Activated CD8-positive, alpha-beta memory T cell treated with anti-CD3 and anti-CD28 coated beads, Interleukin-2, amount 10 ng/mL, durations not matched to agents 7 days and 5 days (primary cell): Measurements from ENCODE around the gene FDCSP. TPM values are rescaled to one million over a fixed set of nuclear protein-coding genes. Genes with fewer than 3 reads are reported as not detected.
"Not testable (repeated sequence)": the region's sequence is repeated elsewhere in the genome, so short reads cannot be mapped to it uniquely, and the experiment has no call there.

ENCODE experiments used
- ATAC-seq: fragments of 150-1000 bp; cut with Tn5 transposase; one replicate; pipeline ENCODE4 v1.10.0; 2021; ENCODE audit warnings: moderate library complexity
- CTCF ChIA-PET: fragments of 350-600 bp; sonication (Branson Sonifier 250); formaldehyde crosslinking; loops from one replicate; lab custom pipeline; 2021; ENCODE audit warnings: antibody characterized with exemption; lab: Charles Lee
- DNase-seq: peaks from one replicate; pipeline ENCODE4 v3.0.0-alpha.2; 2020
- H3K27ac Mint-ChIP-seq: one replicate; pipeline ENCODE4 v1.8.0; 2021; ENCODE audit warnings: mild to moderate bottlenecking, mixed read lengths
- H3K27me3 Mint-ChIP-seq: one replicate; pipeline ENCODE4 v1.8.0; 2021; ENCODE audit warnings: mixed read lengths
- H3K36me3 Mint-ChIP-seq: one replicate; pipeline ENCODE4 v1.8.0; 2021; ENCODE audit warnings: mild to moderate bottlenecking, mixed read lengths
- H3K4me1 Mint-ChIP-seq: one replicate; pipeline ENCODE4 v1.8.0; 2021; ENCODE audit warnings: mixed read lengths
- H3K4me3 Mint-ChIP-seq: one replicate; pipeline ENCODE4 v1.8.0; 2021; ENCODE audit warnings: mild to moderate bottlenecking, moderate library complexity, mixed read lengths
- H3K9me3 Mint-ChIP-seq: one replicate; pipeline ENCODE4 v1.8.0; 2022; ENCODE audit warnings: low read depth, mixed read lengths
- total RNA-seq, 2 experiments: library from RNA; stranded (reverse); gene quantifications; one replicate each; pipeline ENCODE4 v1.2.3, GENCODE V29; 2021

Gene FDCSP
- total RNA-seq, 2 experiments from 2014 or later: not detected

- Mint-ChIP-seq H3K36me3 (no peaks in the 10 kb centered on the region), H3K4me3 (no peak overlapping the region), H3K4me1 (no peaks in the 10 kb centered on the region), H3K9me3 (no peaks in the 10 kb centered on the region), H3K27ac (no peak overlapping the region), H3K27me3 (no peaks in the 10 kb centered on the region)
- ATAC-seq: no peak
- DNase-seq: no peak
- CTCF ChIA-PET: no interaction called here
Measured at GRCh38 chr4:70197842-70198241, 28.1 kb upstream of the FDCSP start.

GRCh38 chr4:70203601-70204000 is 22.3 kb upstream of the FDCSP start:
- no peak overlapping the region for H3K27ac Mint-ChIP-seq
- CTCF ChIA-PET: no interaction called here
- no peaks in the 10 kb centered on the region for H3K4me1 Mint-ChIP-seq
- ATAC-seq: no peak
- H3K4me3 Mint-ChIP-seq: no peak overlapping the region
- no peaks in the 10 kb centered on the region for H3K36me3 Mint-ChIP-seq
- no peaks in the 10 kb centered on the region for H3K27me3 Mint-ChIP-seq
- DNase-seq: no peak
- H3K9me3 Mint-ChIP-seq: peaks cover 2% of the 10 kb centered on the region

GRCh38 chr4:70212752-70213151 is 13.2 kb upstream of the FDCSP start:
- CTCF ChIA-PET, H3K27me3 Mint-ChIP-seq, H3K9me3 Mint-ChIP-seq, H3K36me3 Mint-ChIP-seq, H3K27ac Mint-ChIP-seq, DNase-seq, H3K4me1 Mint-ChIP-seq, ATAC-seq, H3K4me3 Mint-ChIP-seq: not testable (repeated sequence)

- H3K27ac Mint-ChIP-seq, H3K4me1 Mint-ChIP-seq, DNase-seq, H3K4me3 Mint-ChIP-seq, CTCF ChIA-PET, H3K36me3 Mint-ChIP-seq, ATAC-seq, H3K9me3 Mint-ChIP-seq, H3K27me3 Mint-ChIP-seq: not testable (repeated sequence)
Measured at GRCh38 chr4:70216109-70216508, 9.8 kb upstream of the FDCSP start.

DNA sequence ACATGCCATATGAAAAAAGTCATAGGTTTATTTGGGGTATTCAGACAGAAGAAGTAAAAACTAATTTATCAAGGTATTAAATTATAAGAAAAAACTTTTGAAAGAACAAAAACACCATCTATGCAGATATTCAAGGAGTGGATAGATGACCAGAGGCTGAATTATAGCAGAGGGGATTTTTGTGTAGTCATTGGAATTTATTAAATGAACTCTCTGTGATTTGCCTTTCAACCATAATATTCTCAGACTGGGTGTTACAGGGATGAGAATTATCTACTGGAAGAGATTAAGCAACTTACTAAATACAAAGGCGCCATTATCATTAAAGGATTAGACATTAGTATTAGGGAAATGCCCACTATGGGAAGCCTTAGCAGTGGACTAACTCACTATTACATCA is 9.4 kb upstream of the FDCSP start:
- H3K27me3 Mint-ChIP-seq, CTCF ChIA-PET: not testable (repeated sequence)

DNA sequence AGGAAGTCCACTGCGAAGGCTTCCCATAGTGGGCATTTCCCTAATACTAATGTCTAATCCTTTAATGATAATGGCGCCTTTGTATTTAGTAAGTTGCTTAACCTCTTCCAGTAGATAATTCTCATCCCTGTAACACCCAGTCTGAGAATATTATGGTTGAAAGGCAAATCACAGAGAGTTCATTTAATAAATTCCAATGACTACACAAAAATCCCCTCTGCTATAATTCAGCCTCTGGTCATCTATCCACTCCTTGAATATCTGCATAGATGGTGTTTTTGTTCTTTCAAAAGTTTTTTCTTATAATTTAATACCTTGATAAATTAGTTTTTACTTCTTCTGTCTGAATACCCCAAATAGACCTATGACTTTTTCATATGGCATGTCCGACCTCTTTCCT is 4.5 kb upstream of the FDCSP start:
- ATAC-seq, H3K4me3 Mint-ChIP-seq, H3K9me3 Mint-ChIP-seq, H3K36me3 Mint-ChIP-seq, H3K27me3 Mint-ChIP-seq, CTCF ChIA-PET, H3K27ac Mint-ChIP-seq, H3K4me1 Mint-ChIP-seq, DNase-seq: not testable (repeated sequence)

More for the DNA sequence above, 9.4 kb upstream of the FDCSP start:
- not testable (repeated sequence) for H3K27ac Mint-ChIP-seq, H3K36me3 Mint-ChIP-seq, H3K9me3 Mint-ChIP-seq, ATAC-seq, DNase-seq, H3K4me1 Mint-ChIP-seq, H3K4me3 Mint-ChIP-seq

DNA sequence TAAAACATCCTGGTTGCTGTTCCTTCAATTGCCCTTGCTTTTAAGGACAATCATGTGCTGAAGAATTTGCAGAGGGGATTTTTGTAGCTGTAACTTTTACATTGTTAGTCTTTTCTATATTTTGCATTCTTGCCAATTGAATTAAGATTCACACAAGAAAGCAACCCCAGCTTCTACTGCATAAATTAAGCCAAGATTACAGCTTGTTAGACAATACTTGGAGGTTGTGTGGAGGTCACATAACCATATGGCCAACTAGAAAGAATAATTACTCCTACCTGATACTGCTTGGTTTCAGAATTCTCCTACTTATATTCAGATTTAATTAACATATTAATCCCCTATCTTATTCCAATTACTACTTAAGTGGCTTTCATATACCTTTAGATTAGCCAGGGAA is 4.1 kb upstream of the FDCSP start:
- H3K4me3 Mint-ChIP-seq, H3K27me3 Mint-ChIP-seq, H3K27ac Mint-ChIP-seq, DNase-seq, ATAC-seq, H3K9me3 Mint-ChIP-seq, CTCF ChIA-PET, H3K36me3 Mint-ChIP-seq, H3K4me1 Mint-ChIP-seq: not testable (repeated sequence)

- Mint-ChIP-seq H3K4me3 (no peak overlapping the region), H3K27me3 (no peaks in the 10 kb centered on the region), H3K36me3 (no peaks in the 10 kb centered on the region), H3K9me3 (no peaks in the 10 kb centered on the region), H3K4me1 (no peaks in the 10 kb centered on the region), H3K27ac (no peak overlapping the region)
- CTCF ChIA-PET: no interaction called here
- ATAC-seq: no peak
- no peak for DNase-seq
Measured at GRCh38 chr4:70236125-70236524, 10.2 kb downstream of the FDCSP start.

DNA sequence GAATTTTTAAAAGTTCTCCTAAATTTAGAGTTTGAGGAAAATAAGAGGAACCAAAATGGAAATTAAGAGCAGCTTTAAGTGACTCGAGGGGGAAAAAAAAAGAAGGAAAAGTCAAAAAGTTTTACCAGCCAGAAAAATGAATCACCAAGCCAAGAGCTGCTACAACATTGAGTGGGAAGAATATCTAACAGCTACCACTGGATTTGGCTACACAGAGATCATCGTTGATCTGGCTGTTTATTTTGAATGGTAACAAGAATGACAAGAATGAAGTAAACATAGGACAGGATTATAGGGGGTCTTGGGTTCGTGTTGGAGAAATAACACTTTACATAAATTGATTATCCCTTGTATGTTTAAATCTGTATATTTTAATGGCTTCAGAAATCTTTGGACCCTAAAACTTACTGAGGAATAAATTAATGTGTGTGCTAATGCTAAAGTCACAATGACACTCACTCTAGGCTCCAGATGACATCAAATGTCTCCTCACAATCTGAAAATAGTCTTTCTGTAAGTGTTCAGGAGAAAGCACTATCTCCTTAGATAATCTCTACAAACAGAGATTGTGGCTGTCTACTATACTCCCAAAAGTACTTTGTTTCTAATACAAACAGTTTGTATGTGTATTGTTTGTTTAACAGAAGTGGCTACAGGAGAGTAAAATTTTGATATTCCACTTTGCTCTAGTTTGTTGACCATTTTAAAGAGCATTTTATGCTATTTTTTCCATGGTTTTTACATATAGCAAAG is 13.4 kb downstream of the FDCSP start:
- ATAC-seq: no peak
- Mint-ChIP-seq H3K27me3 (no peaks in the 10 kb centered on the region), H3K4me1 (no peaks in the 10 kb centered on the region), H3K9me3 (no peaks in the 10 kb centered on the region), H3K36me3 (no peaks in the 10 kb centered on the region), H3K27ac (no peak overlapping the region), H3K4me3 (no peak overlapping the region)
- no peak for DNase-seq
- CTCF ChIA-PET: no interaction called here

- Mint-ChIP-seq H3K27ac (no peak overlapping the region), H3K4me3 (no peak overlapping the region), H3K4me1 (no peaks in the 10 kb centered on the region), H3K36me3 (no peaks in the 10 kb centered on the region), H3K9me3 (no peaks in the 10 kb centered on the region), H3K27me3 (no peaks in the 10 kb centered on the region)
- DNase-seq: no peak
- CTCF ChIA-PET: no interaction called here
- ATAC-seq: no peak
Measured at GRCh38 chr4:70239884-70240591, 14.1 kb downstream of the FDCSP start.

DNA sequence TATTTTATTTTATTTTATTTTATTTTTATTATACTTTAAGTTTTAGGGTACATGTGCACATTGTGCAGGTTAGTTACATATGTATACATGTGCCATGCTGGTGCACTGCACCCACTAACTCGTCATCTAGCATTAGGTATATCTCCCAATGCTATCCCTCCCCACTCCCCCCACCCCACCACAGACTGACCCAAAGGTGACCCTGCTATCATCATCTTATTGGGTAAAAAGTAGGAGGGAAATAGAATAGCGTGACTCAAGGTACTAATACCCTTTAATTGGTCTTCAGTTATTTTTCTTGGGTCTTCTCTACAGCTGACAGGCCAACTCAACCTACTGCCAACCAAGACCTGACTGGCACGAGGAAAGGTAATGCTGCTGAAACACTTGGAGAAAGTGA is 16.4 kb downstream of the FDCSP start, which contains the start of gene CSN3:
Gene CSN3 (plus strand): TSS at position 301 of the 400 bp plus-strand sequence. CDS start 2,223 bp downstream, outside the sequence.
- CTCF ChIA-PET, ATAC-seq, H3K36me3 Mint-ChIP-seq, H3K4me1 Mint-ChIP-seq, H3K4me3 Mint-ChIP-seq, H3K9me3 Mint-ChIP-seq, DNase-seq, H3K27me3 Mint-ChIP-seq, H3K27ac Mint-ChIP-seq: not testable (repeated sequence)

- Mint-ChIP-seq H3K27me3 (no peaks in the 10 kb centered on the region), H3K36me3 (no peaks in the 10 kb centered on the region), H3K9me3 (no peaks in the 10 kb centered on the region), H3K4me3 (no peak overlapping the region), H3K27ac (no peak overlapping the region), H3K4me1 (no peaks in the 10 kb centered on the region)
- CTCF ChIA-PET: no interaction called here
- ATAC-seq: no peak
- no peak for DNase-seq
Measured at GRCh38 chr4:70243091-70243490, 17.2 kb downstream of the FDCSP start.

GRCh38 chr4:70251250-70251944 is 25.5 kb downstream of the FDCSP start:
- CTCF ChIA-PET: no interaction called here
- Mint-ChIP-seq H3K36me3 (no peaks in the 10 kb centered on the region), H3K4me3 (no peak overlapping the region), H3K27me3 (no peaks in the 10 kb centered on the region), H3K27ac (no peak overlapping the region), H3K9me3 (no peaks in the 10 kb centered on the region), H3K4me1 (no peaks in the 10 kb centered on the region)
- ATAC-seq (no peak), DNase-seq (no peak)

- Mint-ChIP-seq H3K9me3 (no peaks in the 10 kb centered on the region), H3K27me3 (no peaks in the 10 kb centered on the region)
- CTCF ChIA-PET: no interaction called here
Measured at GRCh38 chr4:70251945-70252277, 26.0 kb downstream of the FDCSP start.

More at GRCh38 chr4:70251945-70252277, 26.0 kb downstream of the FDCSP start:
- Mint-ChIP-seq H3K36me3 (no peaks in the 10 kb centered on the region), H3K27ac (no peak overlapping the region), H3K4me1 (no peaks in the 10 kb centered on the region), H3K4me3 (no peak overlapping the region)
- no peak for ATAC-seq
- DNase-seq: no peak
